ENCODE measurements around the gene FOXP4. TPM values are rescaled to one million over a fixed set of nuclear protein-coding genes. Genes with fewer than 3 reads are reported as not detected.

FOXP4 gene
- total RNA-seq, 1 donor from 2014 or later: 91.0 TPM

DNA sequence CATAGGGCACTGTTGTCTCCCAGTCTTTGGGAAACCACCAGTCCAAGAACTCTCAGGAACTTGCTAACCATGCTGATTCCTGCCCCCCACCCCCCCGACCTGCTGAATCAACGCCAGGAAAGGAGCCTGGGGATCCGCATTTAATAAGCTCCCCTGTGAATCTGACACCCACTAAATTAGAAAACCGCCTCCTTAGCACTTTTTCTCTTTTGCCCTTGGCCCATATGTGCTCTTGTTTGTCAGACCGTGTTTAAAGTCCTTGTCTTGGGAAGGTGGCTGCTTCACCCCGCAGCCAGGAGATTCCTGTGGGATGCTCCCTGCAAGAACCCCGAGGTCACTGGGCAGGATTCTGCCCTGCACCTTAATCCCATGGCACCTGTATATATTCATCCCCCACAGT lies 15.7 kb upstream of the FOXP4 start:
- DNase-seq (ENCODE audit: low spot score in 2 of 2, unreplicated experiment in 2 of 2): no peak
- H3K4me1 Mint-ChIP-seq: peaks cover 37% of the 10 kb centered on the region
- H3K27ac Mint-ChIP-seq: no peak overlapping the region
- H3K27me3 Mint-ChIP-seq (ENCODE audit: low read depth): peaks cover 1% of the 10 kb centered on the region
- no peak for TF ChIP-seq CTCF (IDR thresholded peaks at IDR 0.05; ENCODE audit: unreplicated experiment)
- H3K4me3 Mint-ChIP-seq: no peak overlapping the region
- H3K36me3 Mint-ChIP-seq: no peaks in the 10 kb centered on the region
- no peaks in the 10 kb centered on the region for H3K9me3 Mint-ChIP-seq

- H3K4me3 Mint-ChIP-seq: no peak overlapping the region
- no peaks in the 10 kb centered on the region for H3K36me3 Mint-ChIP-seq
- H3K4me1 Mint-ChIP-seq: peaks cover 37% of the 10 kb centered on the region
- no peak for TF ChIP-seq CTCF (IDR thresholded peaks at IDR 0.05; ENCODE audit: unreplicated experiment)
- H3K9me3 Mint-ChIP-seq: no peaks in the 10 kb centered on the region
- no peak for DNase-seq (ENCODE audit: low spot score in 2 of 2, unreplicated experiment in 2 of 2)
- H3K27ac Mint-ChIP-seq: no peak overlapping the region
- H3K27me3 Mint-ChIP-seq (ENCODE audit: low read depth): peaks cover 1% of the 10 kb centered on the region
Observed at GRCh38 chr6:41531016-41531415, 15.2 kb upstream of the FOXP4 start.

GRCh38 chr6:41531591-41532582 lies 14.3 kb upstream of the FOXP4 start:
- no peak for TF ChIP-seq CTCF (IDR thresholded peaks at IDR 0.05; ENCODE audit: unreplicated experiment)
- H3K4me3 Mint-ChIP-seq: peak overlapping the region; percentile 7
- peaks cover 43% of the 10 kb centered on the region for H3K4me1 Mint-ChIP-seq
- H3K27ac Mint-ChIP-seq: peak overlapping the region; percentile 45
- no peak for DNase-seq (ENCODE audit: low spot score in 2 of 2, unreplicated experiment in 2 of 2)
- no peaks in the 10 kb centered on the region for H3K36me3 Mint-ChIP-seq
- no peaks in the 10 kb centered on the region for H3K9me3 Mint-ChIP-seq
- H3K27me3 Mint-ChIP-seq (ENCODE audit: low read depth): peaks cover 1% of the 10 kb centered on the region

GRCh38 chr6:41535766-41536165 lies 10.4 kb upstream of the FOXP4 start:
- Mint-ChIP-seq H3K4me1 (peaks cover 35% of the 10 kb centered on the region), H3K9me3 (no peaks in the 10 kb centered on the region), H3K27me3 (ENCODE audit: low read depth) (no peaks in the 10 kb centered on the region), H3K36me3 (no peaks in the 10 kb centered on the region), H3K4me3 (no peak overlapping the region), H3K27ac (no peak overlapping the region)
- TF ChIP-seq CTCF (IDR thresholded peaks at IDR 0.05; ENCODE audit: unreplicated experiment): no peak
- no peak for DNase-seq (ENCODE audit: low spot score in 2 of 2, unreplicated experiment in 2 of 2)

- Mint-ChIP-seq H3K27ac (peak overlapping the region; percentile 62), H3K27me3 (ENCODE audit: low read depth) (no peaks in the 10 kb centered on the region), H3K4me1 (peaks cover 27% of the 10 kb centered on the region), H3K36me3 (no peaks in the 10 kb centered on the region), H3K4me3 (no peak overlapping the region), H3K9me3 (no peaks in the 10 kb centered on the region)
- DNase-seq (ENCODE audit: low spot score in 2 of 2, unreplicated experiment in 2 of 2): no peak
- no peak for TF ChIP-seq CTCF (IDR thresholded peaks at IDR 0.05; ENCODE audit: unreplicated experiment)
Observed at GRCh38 chr6:41536795-41537758, 9.1 kb upstream of the FOXP4 start.

Measured in mesothelial cell of epicardium (in vitro differentiated cells).